BLaER1 treated with 17β-estradiol and CSF1 and Interleukin-3, amounts not matched to agents 10 nM and 100 nM (cell line): Measurements from ENCODE around the gene ULBP2.
"Not testable (repeated sequence)": the region's sequence is repeated elsewhere in the genome, so short reads cannot be mapped to it uniquely, and the experiment has no call there.

Experiments used
- H3K27ac ChIP-seq, 11 experiments: shearing (Covaris generic); formaldehyde crosslinking; 2 replicates each; pipeline ENCODE4 v1.8.1; 2022
- H3K27me3 ChIP-seq, 11 experiments: shearing (Covaris generic); formaldehyde crosslinking; 2 replicates each; pipeline ENCODE4 v1.8.1; 2022
- H3K36me3 ChIP-seq, 11 experiments: shearing (Covaris generic); formaldehyde crosslinking; 2 replicates each; pipeline ENCODE4 v1.8.1; 2022
- H3K4me1 ChIP-seq, 10 experiments: shearing (Covaris generic); formaldehyde crosslinking; 2 replicates each; pipeline ENCODE4 v1.8.1; 2022
- H3K4me2 ChIP-seq, 11 experiments: shearing (Covaris generic); formaldehyde crosslinking; 2 replicates each; pipeline ENCODE4 v1.8.1; 2022
- H3K4me3 ChIP-seq, 10 experiments: shearing (Covaris generic); formaldehyde crosslinking; 2 replicates each; pipeline ENCODE4 v1.8.1; 2022
- H3K9ac ChIP-seq, 11 experiments: shearing (Covaris generic); formaldehyde crosslinking; 2 replicates each; pipeline ENCODE4 v1.8.1; 2022
- H3K9me3 ChIP-seq, 11 experiments: shearing (Covaris generic); formaldehyde crosslinking; replicated peaks in 1 of 11; 2 replicates each; pipeline ENCODE4 v1.8.1; 2022
- H4K20me1 ChIP-seq, 11 experiments: shearing (Covaris generic); formaldehyde crosslinking; 2 replicates each; pipeline ENCODE4 v1.8.1; 2022
- Cebpa-rat ChIP-seq, 11 experiments: shearing (Covaris generic); IDR thresholded peaks; 2 replicates each; pipeline ENCODE4 v1.8.1; 2022

The ULBP2 gene

GRCh38 chr6:149965194-149966020 is 23.6 kb downstream of the ULBP2 start:
- no peak for TF ChIP-seq Cebpa-rat (IDR thresholded peaks at IDR 0.05)
- Histone ChIP-seq H3K9me3 (peaks cover 0 to 9% (median 0%) of the 10 kb centered on the region in 11 experiments; a peak in 6 of 22 replicates), H4K20me1 (peaks cover 0 to 35% (median 19%) of the 10 kb centered on the region in 11 experiments; a peak in 18 of 22 replicates), H3K36me3 (no peaks in the 10 kb centered on the region), H3K27me3 (peaks cover 61 to 99% (median 94%) of the 10 kb centered on the region in 11 experiments), H3K27ac (no peak overlapping the region), H3K4me2 (peak overlapping the region; percentile 82 to 99 (median 97)), H3K9ac (no peak overlapping the region), H3K4me3 (peak overlapping the region; percentile 51 to 71 (median 62); a peak in 19 of 20 replicates), H3K4me1 (peaks cover 19 to 29% (median 25%) of the 10 kb centered on the region in 10 experiments)

- peaks cover 19 to 29% (median 25%) of the 10 kb centered on the region in 10 experiments for H3K4me1 ChIP-seq
- not testable (repeated sequence) for H3K4me3 ChIP-seq, H3K9ac ChIP-seq, H3K27ac ChIP-seq, H3K4me2 ChIP-seq, H3K36me3 ChIP-seq, H3K9me3 ChIP-seq
- H4K20me1 ChIP-seq: peaks cover 0 to 35% (median 19%) of the 10 kb centered on the region in 11 experiments; a peak in 18 of 22 replicates
- H3K27me3 ChIP-seq: peaks cover 56 to 97% (median 88%) of the 10 kb centered on the region in 11 experiments
Measured at GRCh38 chr6:149966319-149966718, 24.5 kb downstream of the ULBP2 start.

- Histone ChIP-seq H3K9ac (no peak overlapping the region), H3K27ac (no peak overlapping the region), H4K20me1 (peaks cover 0 to 35% (median 19%) of the 10 kb centered on the region in 11 experiments; a peak in 18 of 22 replicates), H3K9me3 (peaks cover 0 to 9% (median 0%) of the 10 kb centered on the region in 11 experiments; a peak in 6 of 22 replicates), H3K36me3 (no peaks in the 10 kb centered on the region), H3K27me3 (peaks cover 49 to 86% (median 81%) of the 10 kb centered on the region in 11 experiments), H3K4me3 (no peak overlapping the region), H3K4me1 (peaks cover 19 to 29% (median 25%) of the 10 kb centered on the region in 10 experiments), H3K4me2 (no peak overlapping the region)
- TF ChIP-seq Cebpa-rat (IDR thresholded peaks at IDR 0.05): no peak
Measured at GRCh38 chr6:149967591-149967990, 25.8 kb downstream of the ULBP2 start.

- not testable (repeated sequence) for H3K9me3 ChIP-seq, H3K27ac ChIP-seq, H3K4me3 ChIP-seq, H3K9ac ChIP-seq, H3K4me2 ChIP-seq, H3K36me3 ChIP-seq
- peaks cover 0 to 35% (median 19%) of the 10 kb centered on the region in 11 experiments; a peak in 18 of 22 replicates for H4K20me1 ChIP-seq
- H3K27me3 ChIP-seq: peaks cover 45 to 82% (median 77%) of the 10 kb centered on the region in 11 experiments
- peaks cover 15 to 25% (median 22%) of the 10 kb centered on the region in 10 experiments for H3K4me1 ChIP-seq
Measured at GRCh38 chr6:149967999-149968398, 26.2 kb downstream of the ULBP2 start.

GRCh38 chr6:149968909-149969308 is 27.1 kb downstream of the ULBP2 start:
- H3K9ac ChIP-seq, H3K4me2 ChIP-seq, H3K36me3 ChIP-seq, H3K4me3 ChIP-seq, H3K9me3 ChIP-seq, H3K27ac ChIP-seq: not testable (repeated sequence)
- Histone ChIP-seq H3K4me1 (peaks cover 13 to 18% (median 17%) of the 10 kb centered on the region in 10 experiments), H4K20me1 (peaks cover 0 to 34% (median 19%) of the 10 kb centered on the region in 11 experiments; a peak in 18 of 22 replicates), H3K27me3 (peaks cover 42 to 73% (median 68%) of the 10 kb centered on the region in 11 experiments)

GRCh38 chr6:149969635-149970034 is 27.8 kb downstream of the ULBP2 start:
- no peaks in the 10 kb centered on the region for H3K36me3 ChIP-seq
- peaks cover 6 to 11% (median 10%) of the 10 kb centered on the region in 10 experiments for H3K4me1 ChIP-seq
- H3K9ac ChIP-seq: no peak overlapping the region
- peaks cover 0 to 27% (median 12%) of the 10 kb centered on the region in 11 experiments; a peak in 18 of 22 replicates for H4K20me1 ChIP-seq
- H3K9me3 ChIP-seq: peaks cover 0 to 5% (median 0%) of the 10 kb centered on the region in 11 experiments; a peak in 6 of 22 replicates
- H3K4me2 ChIP-seq: no peak overlapping the region
- no peak overlapping the region for H3K4me3 ChIP-seq
- no peak for TF ChIP-seq Cebpa-rat (IDR thresholded peaks at IDR 0.05)
- H3K27ac ChIP-seq: no peak overlapping the region
- peaks cover 35 to 66% (median 61%) of the 10 kb centered on the region in 11 experiments for H3K27me3 ChIP-seq

GRCh38 chr6:149974394-149974793 is 32.6 kb downstream of the ULBP2 start:
- H3K4me2 ChIP-seq, H3K4me3 ChIP-seq, H3K9me3 ChIP-seq, H3K27ac ChIP-seq, H3K9ac ChIP-seq, H3K36me3 ChIP-seq, H3K4me1 ChIP-seq, H4K20me1 ChIP-seq: not testable (repeated sequence)
- peaks cover 5 to 49% (median 26%) of the 10 kb centered on the region in 11 experiments; a peak in 20 of 22 replicates for H3K27me3 ChIP-seq

GRCh38 chr6:149974825-149975224 is 33.0 kb downstream of the ULBP2 start:
- Histone ChIP-seq H4K20me1 (no peaks in the 10 kb centered on the region; a peak in 1 of 22 replicates), H3K9me3 (no peaks in the 10 kb centered on the region), H3K36me3 (no peaks in the 10 kb centered on the region), H3K9ac (no peak overlapping the region), H3K27me3 (peaks cover 3 to 45% (median 23%) of the 10 kb centered on the region in 11 experiments; a peak in 17 of 22 replicates), H3K4me1 (no peaks in the 10 kb centered on the region), H3K27ac (no peak overlapping the region), H3K4me2 (no peak overlapping the region), H3K4me3 (no peak overlapping the region)
- no peak for TF ChIP-seq Cebpa-rat (IDR thresholded peaks at IDR 0.05)

- Histone ChIP-seq H3K4me3 (no peak overlapping the region), H3K9me3 (no peaks in the 10 kb centered on the region), H4K20me1 (no peaks in the 10 kb centered on the region; a peak in 1 of 22 replicates), H3K36me3 (no peaks in the 10 kb centered on the region), H3K27ac (no peak overlapping the region), H3K27me3 (peaks cover 0 to 39% (median 18%) of the 10 kb centered on the region in 11 experiments; a peak in 13 of 22 replicates), H3K9ac (no peak overlapping the region), H3K4me2 (no peak overlapping the region), H3K4me1 (no peaks in the 10 kb centered on the region)
- no peak for TF ChIP-seq Cebpa-rat (IDR thresholded peaks at IDR 0.05)
Measured at GRCh38 chr6:149975400-149975799, 33.6 kb downstream of the ULBP2 start.
